Cardiac fibroblast (primary cell): ENCODE results near the gene AKAP13.

Experiments used
- DNase-seq, 2 donors: peaks; one replicate each; pipeline versions ENCODE4 v3.0.0 to v3.0.0-alpha.2; 2010; ENCODE audit warnings: low read depth in 2 of 2
- H3K4me3 ChIP-seq, 2 donors: replicated peaks in 1 of 2; 1 replicate in 1 of 2; 2 replicates in 1 of 2; pipeline ENCODE4 v1.5.1; 2011; ENCODE audit warnings: low read depth in 2 of 2, low read length in 2 of 2, mild to moderate bottlenecking in 2 of 2, moderate library complexity in 1 of 2
- CTCF ChIP-seq: IDR thresholded peaks from one replicate; pipeline ENCODE4 v1.5.1; 2011; ENCODE audit warnings: low read depth, mild to moderate bottlenecking, low read length, inconsistent platforms

Gene AKAP13

GRCh38 chr15:85380217-85380811 is at the start of gene AKAP13:
Gene AKAP13, plus strand, starts transcription at chr15:85380603. Its CDS starts 105,118 bp downstream, at chr15:85485721.
- TF ChIP-seq CTCF = no peak
- DNase-seq = peak; percentile 99 to 100
- H3K4me3 ChIP-seq = peak within 1 kb of the TSS; percentile 76

GRCh38 chr15:85330901-85331588 is 49.4 kb upstream of the AKAP13 start:
- no peak overlapping the region for H3K4me3 ChIP-seq
- DNase-seq = peak; percentile 96 to 97
- TF ChIP-seq CTCF = peak; percentile 96

GRCh38 chr15:85331655-85332285 is 48.6 kb upstream of the AKAP13 start:
- TF ChIP-seq CTCF = no peak
- H3K4me3 ChIP-seq = no peak overlapping the region
- DNase-seq = peak in 1 of 2 donors; percentile 65

- DNase-seq = peak; percentile 88 to 94
- no peak for TF ChIP-seq CTCF
- no peak overlapping the region for H3K4me3 ChIP-seq
Measured at GRCh38 chr15:85333132-85333831, 47.1 kb upstream of the AKAP13 start.

GRCh38 chr15:85334241-85334640 is 46.2 kb upstream of the AKAP13 start:
- DNase-seq = no peak
- no peak for TF ChIP-seq CTCF
- H3K4me3 ChIP-seq = no peak overlapping the region

- no peak for TF ChIP-seq CTCF
- DNase-seq = peak in 1 of 2 donors; percentile 30
Measured at GRCh38 chr15:85335193-85335942, 45.0 kb upstream of the AKAP13 start.

More at GRCh38 chr15:85335193-85335942, 45.0 kb upstream of the AKAP13 start:
- no peak overlapping the region for H3K4me3 ChIP-seq
